GM21528 (cell line): ENCODE data around the gene CSGALNACT2.

ENCODE experiments used
- ATAC-seq: cut with Tn5 transposase; IDR thresholded peaks from one replicate; pipeline ENCODE4 v1.9.1; 2021; ENCODE audit warnings: mild to moderate bottlenecking, moderate library complexity; ENCODE audit not compliant: unreplicated experiment, low FRiP score

Gene CSGALNACT2

GRCh38 chr10:43123361-43124093, 14.7 kb upstream of the CSGALNACT2 start:
- no peak for ATAC-seq

GRCh38 chr10:43124094-43124521, 14.1 kb upstream of the CSGALNACT2 start:
- ATAC-seq, result no peak

GRCh38 chr10:43124574-43125273, 13.5 kb upstream of the CSGALNACT2 start:
- ATAC-seq, result no peak

- ATAC-seq, result no peak
These were observed 12.9 kb upstream of the CSGALNACT2 start for GRCh38 chr10:43125274-43125845.

- ATAC-seq, result no peak
These were observed 12.1 kb upstream of the CSGALNACT2 start for GRCh38 chr10:43125881-43126731.

- ATAC-seq, result no peak
These were observed 11.4 kb upstream of the CSGALNACT2 start for GRCh38 chr10:43126759-43127424.

GRCh38 chr10:43127442-43127841, 10.8 kb upstream of the CSGALNACT2 start:
- ATAC-seq, result no peak

GRCh38 chr10:43128331-43128730, 9.9 kb upstream of the CSGALNACT2 start:
- no peak for ATAC-seq

- ATAC-seq, result peak; percentile 62
These were observed 9.1 kb upstream of the CSGALNACT2 start for GRCh38 chr10:43128958-43129706.

GRCh38 chr10:43130770-43131171, 7.5 kb upstream of the CSGALNACT2 start:
- ATAC-seq, result no peak

GRCh38 chr10:43131256-43131655, 7.0 kb upstream of the CSGALNACT2 start:
- no peak for ATAC-seq

GRCh38 chr10:43131906-43132305, 6.3 kb upstream of the CSGALNACT2 start:
- no peak for ATAC-seq

GRCh38 chr10:43132867-43133787, 5.1 kb upstream of the CSGALNACT2 start:
- no peak for ATAC-seq

GRCh38 chr10:43134126-43134905, 3.9 kb upstream of the CSGALNACT2 start:
- no peak for ATAC-seq

- no peak for ATAC-seq
These were observed 3.2 kb upstream of the CSGALNACT2 start for GRCh38 chr10:43135064-43135463.

- ATAC-seq, result no peak
These were observed 2.6 kb upstream of the CSGALNACT2 start for GRCh38 chr10:43135656-43136055.

- ATAC-seq, result no peak
These were observed 1.8 kb upstream of the CSGALNACT2 start for GRCh38 chr10:43136432-43136831.
